Hepatocyte (in vitro differentiated cells): ENCODE data around the gene TMEM223. TPM values are rescaled to one million over a fixed set of nuclear protein-coding genes. Genes with fewer than 3 reads are reported as not detected.

Experiments
- DNase-seq: peaks from one replicate; pipeline ENCODE4 v3.0.0-alpha.2; 2016; ENCODE audit warnings: low spot score
- H2AFZ ChIP-seq: fragments of 200-600 bp; sonication (generic); 2 replicates; pipeline ENCODE4 v1.6.0; 2016; ENCODE audit warnings: antibody characterized with exemption, mild to moderate bottlenecking
- H3K27ac ChIP-seq: fragments of 200-600 bp; sonication (generic); 2 replicates; pipeline ENCODE4 v1.5.1; 2016; ENCODE audit warnings: mild to moderate bottlenecking
- H3K27me3 ChIP-seq: fragments of 200-600 bp; sonication (generic); 2 replicates; pipeline ENCODE4 v1.6.1; 2016
- H3K36me3 ChIP-seq: fragments of 200-600 bp; sonication (generic); replicated peaks from 2 replicates; pipeline ENCODE4 v1.5.1; 2016; ENCODE audit warnings: low read depth; ENCODE audit not compliant: insufficient read depth
- H3K4me1 ChIP-seq: fragments of 200-600 bp; sonication (generic); 2 replicates; pipeline ENCODE4 v1.5.1; 2016; ENCODE audit warnings: mild to moderate bottlenecking, moderate library complexity; ENCODE audit not compliant: insufficient read depth
- H3K4me2 ChIP-seq: fragments of 200-600 bp; sonication (generic); 2 replicates; pipeline ENCODE4 v1.6.0; 2016
- H3K4me3 ChIP-seq: fragments of 200-600 bp; sonication (generic); 2 replicates; pipeline ENCODE4 v1.5.1; 2016; ENCODE audit warnings: mild to moderate bottlenecking
- H3K79me2 ChIP-seq: fragments of 200-600 bp; sonication (generic); 2 replicates; pipeline ENCODE4 v1.6.0; 2017; ENCODE audit warnings: mild to moderate bottlenecking
- H3K9me2 ChIP-seq: fragments of 200-600 bp; sonication (generic); replicated peaks from 2 replicates; pipeline ENCODE4 v1.6.0; 2017; ENCODE audit warnings: mild to moderate bottlenecking; ENCODE audit not compliant: insufficient read depth
- H3K9me3 ChIP-seq: fragments of 200-600 bp; sonication (generic); 2 replicates; pipeline ENCODE4 v1.5.1; 2016; ENCODE audit warnings: low read depth, mild to moderate bottlenecking
- H4K20me1 ChIP-seq: fragments of 200-600 bp; sonication (generic); 2 replicates; pipeline ENCODE4 v1.6.0; 2016; ENCODE audit warnings: mild to moderate bottlenecking; ENCODE audit not compliant: insufficient read depth, poor library complexity, severe bottlenecking
- EZH2 ChIP-seq: fragments of 200-600 bp; sonication (generic); IDR thresholded peaks from 2 replicates; pipeline ENCODE4 v1.6.1; 2016; ENCODE audit warnings: antibody characterized with exemption, mild to moderate bottlenecking, borderline replicate concordance
- EZH2phosphoT487 ChIP-seq: fragments of 200-600 bp; sonication (generic); IDR thresholded peaks from one replicate; pipeline ENCODE4 v1.6.1; 2018; ENCODE audit warnings: antibody characterized with exemption, mild to moderate bottlenecking, low read depth, moderate library complexity; ENCODE audit not compliant: unreplicated experiment, severe bottlenecking
- WGBS: methylation state at CpG from one replicate; pipeline ENCODE4 v1.1.6; 2016; ENCODE audit warnings: low lambda C conversion rate; ENCODE audit errors: missing lambda C conversion rate; 5-methylcytosine and 5-hydroxymethylcytosine counted together
- polyA plus RNA-seq: library from polyadenylated mRNA; unstranded; fragments of >200 nt; fragmentation: Nextera tagmentation; extraction: Ambion mirVana; gene quantifications from 2 replicates; pipeline ENCODE4 v1.2.1, GENCODE V29; 2016
- total RNA-seq: library from RNA; depleted of rRNA; stranded (reverse); fragments of >200 nt; gene quantifications from 2 replicates; pipeline ENCODE4 v1.2.3, GENCODE V29; 2014
- TF ChIP-seq, protein P1 (sequence below): fragments of 200-600 bp; sonication (generic); IDR thresholded peaks from 2 replicates; pipeline ENCODE4 v1.5.1; 2016; ENCODE audit warnings: antibody characterized with exemption, mild to moderate bottlenecking; ENCODE audit not compliant: poor library complexity

TMEM223 gene
- total and polyA plus RNA-seq, 2 experiments from 2014 or later = 28.4 to 30.3 TPM

DNA sequence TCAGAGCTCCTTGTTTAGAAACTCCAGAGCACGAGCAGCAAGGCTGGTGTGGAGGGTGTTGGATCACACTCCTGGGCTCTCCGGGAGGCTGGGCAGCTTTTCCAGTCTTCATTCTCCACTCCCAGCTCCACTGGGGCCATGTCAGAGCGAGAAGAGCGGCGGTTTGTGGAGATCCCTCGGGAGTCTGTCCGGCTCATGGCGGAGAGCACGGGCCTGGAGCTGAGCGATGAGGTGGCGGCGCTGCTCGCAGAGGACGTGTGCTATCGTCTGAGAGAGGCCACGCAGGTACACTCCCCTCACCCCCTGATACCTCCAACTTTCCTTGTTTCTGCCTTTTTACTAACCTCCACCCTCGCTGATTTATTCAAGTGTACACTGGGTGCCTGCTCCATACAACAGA, 16.2 kb downstream of the TMEM223 start:
- Histone ChIP-seq H3K79me2 (peaks cover 24% of the 10 kb centered on the region), H3K27me3 (no peaks in the 10 kb centered on the region), H3K4me2 (no peak overlapping the region), H3K4me3 (no peak overlapping the region), H3K9me2 (no peaks in the 10 kb centered on the region), H3K36me3 (no peaks in the 10 kb centered on the region), H3K9me3 (no peaks in the 10 kb centered on the region), H2AFZ (no peak overlapping the region), H3K4me1 (peaks cover 9% of the 10 kb centered on the region), H3K27ac (no peak overlapping the region), H4K20me1 (no peaks in the 10 kb centered on the region)
- no peak for DNase-seq
- TF ChIP-seq, protein P1, sequence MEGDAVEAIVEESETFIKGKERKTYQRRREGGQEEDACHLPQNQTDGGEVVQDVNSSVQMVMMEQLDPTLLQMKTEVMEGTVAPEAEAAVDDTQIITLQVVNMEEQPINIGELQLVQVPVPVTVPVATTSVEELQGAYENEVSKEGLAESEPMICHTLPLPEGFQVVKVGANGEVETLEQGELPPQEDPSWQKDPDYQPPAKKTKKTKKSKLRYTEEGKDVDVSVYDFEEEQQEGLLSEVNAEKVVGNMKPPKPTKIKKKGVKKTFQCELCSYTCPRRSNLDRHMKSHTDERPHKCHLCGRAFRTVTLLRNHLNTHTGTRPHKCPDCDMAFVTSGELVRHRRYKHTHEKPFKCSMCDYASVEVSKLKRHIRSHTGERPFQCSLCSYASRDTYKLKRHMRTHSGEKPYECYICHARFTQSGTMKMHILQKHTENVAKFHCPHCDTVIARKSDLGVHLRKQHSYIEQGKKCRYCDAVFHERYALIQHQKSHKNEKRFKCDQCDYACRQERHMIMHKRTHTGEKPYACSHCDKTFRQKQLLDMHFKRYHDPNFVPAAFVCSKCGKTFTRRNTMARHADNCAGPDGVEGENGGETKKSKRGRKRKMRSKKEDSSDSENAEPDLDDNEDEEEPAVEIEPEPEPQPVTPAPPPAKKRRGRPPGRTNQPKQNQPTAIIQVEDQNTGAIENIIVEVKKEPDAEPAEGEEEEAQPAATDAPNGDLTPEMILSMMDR = no peak
- TF ChIP-seq EZH2 (no peak), EZH2phosphoT487 (no peak)
- WGBS = 98% methylated on average over 17 of the region's 17 CpGs

DNA sequence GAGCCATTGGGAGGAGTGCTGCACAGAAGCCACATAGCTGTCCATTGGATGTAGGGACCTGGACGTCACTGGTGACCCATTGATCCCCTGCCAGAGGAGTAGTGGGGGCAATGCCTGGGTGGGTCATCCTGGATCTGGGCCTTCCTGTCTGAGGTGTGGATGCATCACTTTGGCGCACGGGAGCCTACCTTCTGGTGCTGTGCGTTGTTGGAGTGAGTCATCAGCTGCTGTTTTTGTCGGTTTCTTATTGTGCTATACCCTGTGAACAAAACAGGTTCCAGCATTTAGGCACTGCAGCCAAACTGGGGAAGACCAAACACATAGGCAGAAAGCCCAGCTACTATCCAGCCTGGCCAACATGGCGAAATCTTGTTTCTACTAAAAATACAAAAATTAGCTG, 17.4 kb downstream of the TMEM223 start:
- H3K9me3 ChIP-seq = no peaks in the 10 kb centered on the region

DNA sequence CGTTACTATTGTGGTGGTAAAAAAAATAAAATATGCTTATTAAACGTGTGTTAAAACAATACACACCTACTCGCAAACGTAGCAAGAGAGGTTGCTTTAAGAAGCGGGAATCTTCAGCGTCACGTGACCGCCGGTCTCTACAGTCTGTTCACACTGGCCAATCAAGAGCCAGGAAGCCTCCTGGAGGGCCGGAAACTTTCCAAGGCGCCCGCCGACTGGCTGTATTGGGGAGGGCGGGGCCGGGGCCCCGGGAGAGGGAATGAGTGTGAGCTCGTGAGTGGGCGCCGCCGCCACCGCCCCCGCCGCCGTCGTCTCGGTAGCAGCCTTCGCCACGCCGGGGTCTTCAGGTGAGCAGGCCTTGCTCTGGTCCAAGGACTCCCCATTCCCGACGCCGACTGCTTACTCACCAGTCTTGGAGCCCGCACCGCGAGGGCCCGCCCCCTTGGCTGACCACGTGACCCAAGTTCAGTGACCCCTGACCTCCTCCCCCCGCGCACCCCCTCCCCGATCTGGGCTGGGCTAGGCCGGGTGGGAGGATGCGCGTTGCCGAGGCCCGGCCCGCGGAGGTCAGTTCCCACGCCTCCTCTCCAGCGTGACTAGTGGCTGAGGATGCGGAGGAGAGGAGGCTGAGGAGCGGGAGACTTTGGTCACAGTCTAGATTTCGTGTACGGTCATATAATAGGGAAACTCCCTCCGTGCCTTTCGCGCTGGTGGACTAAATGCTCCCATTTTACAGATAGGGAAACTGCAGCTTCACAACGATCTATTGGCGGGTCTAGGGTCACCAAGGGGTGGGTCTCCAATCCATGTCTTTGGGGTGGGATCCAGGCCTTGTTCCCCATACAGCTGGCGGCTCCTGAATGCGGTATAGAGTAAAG, 20.4 kb downstream of the TMEM223 start, which contains the start of gene TAF6L:
TSS of gene TAF6L (plus strand) at position 253 of the 878 bp plus-strand sequence. CDS start 4,388 bp downstream, outside the sequence.
- peak within 1 kb of the TSS; percentile 57 for H2AFZ ChIP-seq
- peaks cover 17% of the 10 kb centered on the region for H3K4me1 ChIP-seq
- peak within 1 kb of the TSS; percentile 80 for H3K4me2 ChIP-seq
- H3K79me2 ChIP-seq = peaks cover 24% of the 10 kb centered on the region
- peak within 1 kb of the TSS; percentile 71 for H3K4me3 ChIP-seq
- TF ChIP-seq EZH2 = no peak
- no peak for TF ChIP-seq EZH2phosphoT487
- TF ChIP-seq, protein P1 = no peak
- 4% methylated on average over 32 of the region's 60 CpGs for WGBS
- H3K27me3 ChIP-seq = no peaks in the 10 kb centered on the region
- H3K9me3 ChIP-seq = no peaks in the 10 kb centered on the region
- peak; percentile 99 for DNase-seq
- no peaks in the 10 kb centered on the region for H3K9me2 ChIP-seq
- H4K20me1 ChIP-seq = no peaks in the 10 kb centered on the region
- peak within 1 kb of the TSS; percentile 96 for H3K27ac ChIP-seq
- H3K36me3 ChIP-seq = no peaks in the 10 kb centered on the region

More for the DNA sequence above, 17.4 kb downstream of the TMEM223 start:
- WGBS = 95% methylated on average over 6 of the region's 6 CpGs
- peaks cover 24% of the 10 kb centered on the region for H3K79me2 ChIP-seq
- no peaks in the 10 kb centered on the region for H3K9me2 ChIP-seq
- H4K20me1 ChIP-seq = no peaks in the 10 kb centered on the region
- TF ChIP-seq EZH2 (no peak), EZH2phosphoT487 (no peak)
- TF ChIP-seq, protein P1 = no peak
- no peaks in the 10 kb centered on the region for H3K36me3 ChIP-seq
- H3K27me3 ChIP-seq = no peaks in the 10 kb centered on the region
- no peak overlapping the region for H3K27ac ChIP-seq
- no peak overlapping the region for H3K4me3 ChIP-seq
- H3K4me2 ChIP-seq = no peak overlapping the region
- peaks cover 17% of the 10 kb centered on the region for H3K4me1 ChIP-seq
- H2AFZ ChIP-seq = no peak overlapping the region
- DNase-seq = no peak
